Effector memory CD8-positive, alpha-beta T cell (primary cell): Measurements from ENCODE around the gene KRT78.

Experiments
- ATAC-seq: fragments of 150-1000 bp; cut with Tn5 transposase; replicated peaks from 2 replicates; pipeline ENCODE4 v1.10.0; 2021; ENCODE audit warnings: mild to moderate bottlenecking, moderate library complexity
- DNase-seq, 3 experiments: peaks; one replicate each; pipeline ENCODE4 v3.0.0; 2021
- H3K27ac Mint-ChIP-seq, 2 donors: one replicate each; pipeline ENCODE4 v1.8.0; 2022; ENCODE audit warnings: mild to moderate bottlenecking in 2 of 2, mixed read lengths in 2 of 2, moderate library complexity in 2 of 2
- H3K27me3 Mint-ChIP-seq, 2 donors: one replicate each; pipeline ENCODE4 v1.8.0; 2022; ENCODE audit warnings: mixed read lengths in 2 of 2
- H3K36me3 Mint-ChIP-seq: one replicate; pipeline ENCODE4 v1.8.0; 2022; ENCODE audit warnings: mild to moderate bottlenecking, moderate library complexity, mixed read lengths; ENCODE audit not compliant: insufficient read depth
- H3K4me1 Mint-ChIP-seq, 2 donors: one replicate each; pipeline ENCODE4 v1.8.0; 2022; ENCODE audit warnings: low read depth in 2 of 2, mixed read lengths in 2 of 2
- H3K4me3 Mint-ChIP-seq, 2 donors: one replicate each; pipeline ENCODE4 v1.8.0; 2022; ENCODE audit warnings: mild to moderate bottlenecking in 2 of 2, mixed read lengths in 2 of 2, moderate library complexity in 2 of 2
- H3K9me3 Mint-ChIP-seq, 2 donors: one replicate each; pipeline ENCODE4 v1.8.0; 2022; ENCODE audit warnings: mixed read lengths in 2 of 2

Gene KRT78

DNA sequence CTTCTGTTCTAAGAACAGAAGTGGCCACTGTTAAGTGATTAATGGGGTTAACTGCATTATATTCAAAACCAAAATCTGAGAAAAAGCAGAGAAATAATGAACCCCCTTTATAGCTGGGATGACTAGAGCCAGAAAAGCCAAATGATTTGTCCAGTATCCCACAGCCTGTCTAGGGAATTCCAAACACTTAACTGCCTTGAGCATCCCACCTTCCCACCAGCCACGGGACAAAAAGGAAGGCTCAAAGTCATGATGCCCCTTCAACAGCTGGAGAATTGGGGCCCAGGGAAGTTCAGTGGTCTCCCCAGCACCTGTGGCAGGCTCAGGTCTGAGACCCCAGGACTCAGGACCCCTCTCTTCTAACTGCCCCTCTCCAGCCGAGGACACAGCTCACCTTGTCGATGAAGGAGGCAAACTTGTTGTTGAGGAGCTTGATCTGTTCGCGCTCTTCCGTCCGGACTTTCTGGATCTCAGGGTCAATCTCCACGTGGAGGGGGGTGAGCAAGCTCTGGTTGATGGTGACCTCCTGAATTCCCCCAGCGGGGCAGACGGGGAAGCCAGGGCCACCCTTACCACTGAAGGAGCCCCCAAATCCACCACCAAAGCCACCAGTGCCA, 35.5 kb downstream of the KRT78 start:
- H3K9me3 Mint-ChIP-seq = no peaks in the 10 kb centered on the region
- H3K27ac Mint-ChIP-seq = no peak overlapping the region
- H3K36me3 Mint-ChIP-seq = no peaks in the 10 kb centered on the region
- peaks cover 21 to 50% of the 10 kb centered on the region in 2 donors for H3K27me3 Mint-ChIP-seq
- DNase-seq (no peak), ATAC-seq (no peak)
- H3K4me1 Mint-ChIP-seq = peaks cover 3 to 9% of the 10 kb centered on the region in 2 donors
- H3K4me3 Mint-ChIP-seq = no peak overlapping the region

DNA sequence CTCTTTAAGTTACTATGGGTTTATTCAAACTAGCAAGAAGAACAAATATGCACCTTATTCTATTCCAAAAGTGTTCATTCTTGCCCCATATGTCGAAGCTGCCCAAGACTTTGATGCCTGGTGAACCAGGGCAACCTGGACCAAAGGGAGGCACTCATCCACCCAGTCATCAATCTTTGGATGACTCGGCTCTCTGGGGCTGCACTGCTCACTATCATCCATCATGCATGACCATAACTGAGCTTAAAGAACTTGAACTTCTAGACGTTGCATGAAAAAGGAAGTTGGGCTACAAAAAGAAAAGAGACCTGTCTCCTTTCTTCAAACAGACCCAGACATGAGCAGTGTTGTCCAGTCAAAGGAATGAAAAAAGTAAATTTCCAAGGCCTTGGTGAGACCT, 36.0 kb downstream of the KRT78 start:
- Mint-ChIP-seq H3K4me1 (peaks cover 3 to 4% of the 10 kb centered on the region in 2 donors), H3K36me3 (no peaks in the 10 kb centered on the region), H3K27ac (no peak overlapping the region), H3K27me3 (peaks cover 17 to 50% of the 10 kb centered on the region in 2 donors), H3K9me3 (no peaks in the 10 kb centered on the region), H3K4me3 (no peak overlapping the region)
- ATAC-seq = no peak
- no peak for DNase-seq

DNA sequence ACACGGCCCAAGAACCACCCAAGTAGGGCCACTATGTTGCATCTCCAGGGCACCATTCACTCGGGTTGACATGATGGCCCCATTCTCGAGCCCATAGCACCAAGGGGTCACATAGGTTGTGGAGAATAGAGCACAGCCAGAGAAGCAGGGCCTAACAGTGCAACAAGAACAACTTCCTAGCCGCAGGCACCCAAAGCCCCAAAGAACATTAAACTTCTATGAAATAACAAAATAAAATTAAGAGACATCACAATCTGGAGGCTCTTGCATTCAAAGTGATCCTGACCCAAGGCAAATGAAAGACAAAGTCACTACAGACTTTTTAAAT, 36.8 kb downstream of the KRT78 start:
- Mint-ChIP-seq H3K27me3 (peaks cover 16 to 50% of the 10 kb centered on the region in 2 donors), H3K36me3 (no peaks in the 10 kb centered on the region), H3K9me3 (no peaks in the 10 kb centered on the region), H3K4me1 (peaks cover 0 to 2% of the 10 kb centered on the region in 2 donors), H3K27ac (no peak overlapping the region), H3K4me3 (no peak overlapping the region)
- ATAC-seq (no peak), DNase-seq (no peak)

- Mint-ChIP-seq H3K27ac (no peak overlapping the region), H3K4me1 (peaks cover 0 to 2% of the 10 kb centered on the region in 2 donors), H3K36me3 (no peaks in the 10 kb centered on the region), H3K27me3 (peaks cover 22 to 52% of the 10 kb centered on the region in 2 donors), H3K4me3 (no peak overlapping the region), H3K9me3 (no peaks in the 10 kb centered on the region)
- ATAC-seq = no peak
- no peak for DNase-seq
Observed at GRCh38 chr12:52811191-52812072, 37.4 kb downstream of the KRT78 start.

- DNase-seq (no peak), ATAC-seq (no peak)
- peaks cover 24 to 55% of the 10 kb centered on the region in 2 donors for H3K27me3 Mint-ChIP-seq
- peaks cover 0 to 2% of the 10 kb centered on the region in 2 donors for H3K4me1 Mint-ChIP-seq
- no peaks in the 10 kb centered on the region for H3K9me3 Mint-ChIP-seq
- no peak overlapping the region for H3K4me3 Mint-ChIP-seq
- no peaks in the 10 kb centered on the region for H3K36me3 Mint-ChIP-seq
- no peak overlapping the region for H3K27ac Mint-ChIP-seq
Observed at GRCh38 chr12:52810554-52810953, 38.2 kb downstream of the KRT78 start.

- Mint-ChIP-seq H3K4me3 (no peak overlapping the region), H3K27me3 (peaks cover 24 to 45% of the 10 kb centered on the region in 2 donors), H3K9me3 (no peaks in the 10 kb centered on the region), H3K36me3 (peaks cover 3% of the 10 kb centered on the region), H3K27ac (peak overlapping the region in 1 of 2 donors; percentile 46), H3K4me1 (no peaks in the 10 kb centered on the region)
- ATAC-seq (no peak), DNase-seq (no peak)
Observed at GRCh38 chr12:52809166-52809565, 39.6 kb downstream of the KRT78 start.

GRCh38 chr12:52808573-52809160, 40.1 kb downstream of the KRT78 start:
- no peaks in the 10 kb centered on the region for H3K4me1 Mint-ChIP-seq
- peaks cover 3% of the 10 kb centered on the region for H3K36me3 Mint-ChIP-seq
- H3K4me3 Mint-ChIP-seq = no peak overlapping the region
- ATAC-seq = no peak
- DNase-seq = no peak
- peak overlapping the region in 1 of 2 donors; percentile 32 for H3K27ac Mint-ChIP-seq
- H3K27me3 Mint-ChIP-seq = peaks cover 24 to 47% of the 10 kb centered on the region in 2 donors
- H3K9me3 Mint-ChIP-seq = no peaks in the 10 kb centered on the region

- DNase-seq (no peak), ATAC-seq (no peak)
- Mint-ChIP-seq H3K9me3 (no peaks in the 10 kb centered on the region), H3K4me1 (no peaks in the 10 kb centered on the region), H3K27ac (no peak overlapping the region), H3K4me3 (no peak overlapping the region), H3K27me3 (peaks cover 24 to 50% of the 10 kb centered on the region in 2 donors), H3K36me3 (peaks cover 3% of the 10 kb centered on the region)
Observed at GRCh38 chr12:52807544-52808470, 41.0 kb downstream of the KRT78 start.

- Mint-ChIP-seq H3K36me3 (peaks cover 3% of the 10 kb centered on the region), H3K4me1 (no peaks in the 10 kb centered on the region), H3K27ac (no peak overlapping the region), H3K4me3 (no peak overlapping the region), H3K27me3 (peaks cover 24 to 56% of the 10 kb centered on the region in 2 donors), H3K9me3 (no peaks in the 10 kb centered on the region)
- ATAC-seq (no peak), DNase-seq (no peak)
Observed at GRCh38 chr12:52806821-52807543, 41.8 kb downstream of the KRT78 start.

DNA sequence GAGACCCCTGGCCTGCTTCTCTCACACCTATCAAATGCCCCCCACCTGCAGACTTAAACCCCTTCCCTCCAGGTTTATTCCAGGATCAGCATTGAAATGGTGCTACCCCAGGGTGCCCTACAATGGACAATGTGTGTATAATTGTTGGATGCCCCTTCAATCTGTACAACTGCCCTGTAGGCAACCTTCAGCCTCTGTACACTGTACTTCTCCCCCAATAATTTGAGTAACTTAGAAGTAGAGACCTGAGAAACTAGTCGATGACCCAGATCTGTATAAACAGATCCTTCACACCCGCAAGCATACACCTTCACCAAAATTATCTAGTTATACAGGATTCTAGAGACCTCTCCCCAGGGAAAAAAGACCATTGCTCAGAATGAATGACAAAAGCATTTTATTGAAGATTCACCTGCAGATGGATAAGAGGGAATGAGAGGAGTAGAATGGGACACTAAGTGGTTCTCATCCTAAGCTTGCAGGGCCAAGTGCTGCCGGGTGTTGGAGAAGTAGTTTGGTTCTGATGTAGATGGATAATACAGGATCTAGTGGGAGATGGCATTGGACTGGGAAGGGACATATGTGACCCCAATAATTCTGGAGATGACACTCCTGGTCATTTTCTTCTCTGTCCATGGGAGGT, 42.5 kb downstream of the KRT78 start:
- no peak overlapping the region for H3K4me3 Mint-ChIP-seq
- H3K4me1 Mint-ChIP-seq = no peaks in the 10 kb centered on the region
- H3K36me3 Mint-ChIP-seq = peaks cover 3% of the 10 kb centered on the region
- no peaks in the 10 kb centered on the region for H3K9me3 Mint-ChIP-seq
- peaks cover 24 to 59% of the 10 kb centered on the region in 2 donors for H3K27me3 Mint-ChIP-seq
- H3K27ac Mint-ChIP-seq = no peak overlapping the region
- DNase-seq (no peak), ATAC-seq (no peak)

GRCh38 chr12:52805739-52806138, 43.1 kb downstream of the KRT78 start:
- peaks cover 3% of the 10 kb centered on the region for H3K36me3 Mint-ChIP-seq
- ATAC-seq (no peak), DNase-seq (no peak)
- H3K27ac Mint-ChIP-seq = no peak overlapping the region
- H3K9me3 Mint-ChIP-seq = no peaks in the 10 kb centered on the region
- H3K27me3 Mint-ChIP-seq = peaks cover 24 to 59% of the 10 kb centered on the region in 2 donors
- no peak overlapping the region for H3K4me3 Mint-ChIP-seq
- no peaks in the 10 kb centered on the region for H3K4me1 Mint-ChIP-seq

DNA sequence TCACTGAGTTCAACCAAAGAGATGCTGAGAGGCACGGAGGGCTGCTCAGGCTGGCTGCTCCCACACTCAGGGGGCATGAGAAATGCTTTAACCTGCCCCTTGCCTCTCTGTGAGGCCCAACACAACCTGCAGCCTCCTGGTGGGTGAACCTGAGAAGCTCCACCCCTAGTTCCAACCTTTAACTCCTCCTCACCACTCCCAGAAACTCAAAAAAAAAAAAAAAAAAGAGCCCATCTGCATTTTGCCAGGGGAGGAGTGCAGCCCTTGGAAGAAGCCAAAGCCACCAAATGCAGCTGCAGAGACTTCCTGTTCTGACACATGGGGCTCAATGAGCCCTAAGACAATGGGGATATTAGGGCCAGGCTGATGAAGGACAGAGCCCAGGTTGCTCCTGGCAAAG, 43.8 kb downstream of the KRT78 start:
- Mint-ChIP-seq H3K4me1 (no peaks in the 10 kb centered on the region), H3K9me3 (no peaks in the 10 kb centered on the region), H3K27me3 (peaks cover 24 to 59% of the 10 kb centered on the region in 2 donors), H3K36me3 (peaks cover 3% of the 10 kb centered on the region), H3K4me3 (no peak overlapping the region), H3K27ac (no peak overlapping the region)
- no peak for DNase-seq
- no peak for ATAC-seq
